Loucy (cell line): ENCODE measurements around the gene POU2F1.

Source experiments
- H2AFZ ChIP-seq: fragments of 200-600 bp; sonication (generic); 2 replicates; pipeline ENCODE4 v1.6.0; 2016; ENCODE audit warnings: antibody characterized with exemption, mild to moderate bottlenecking, low read length, moderate library complexity
- H3F3A ChIP-seq: fragments of 200-600 bp; 2 replicates; pipeline ENCODE4 v1.6.0; 2016; ENCODE audit warnings: antibody characterized with exemption, low read depth, mild to moderate bottlenecking
- H3K27me3 ChIP-seq: fragments of 200-600 bp; sonication (generic); 2 replicates; pipeline ENCODE4 v1.6.1; 2014; ENCODE audit warnings: low read length, mild to moderate bottlenecking; ENCODE audit not compliant: insufficient read depth, poor library complexity, severe bottlenecking
- H3K36me3 ChIP-seq: fragments of 200-600 bp; sonication (generic); 2 replicates; pipeline ENCODE4 v1.6.1; 2016; ENCODE audit warnings: low read length; ENCODE audit not compliant: insufficient read depth
- H3K4me1 ChIP-seq: fragments of 200-600 bp; sonication (generic); 2 replicates; pipeline ENCODE4 v1.5.1; 2014; ENCODE audit warnings: low read length, mild to moderate bottlenecking; ENCODE audit not compliant: insufficient read depth, poor library complexity, severe bottlenecking
- H3K4me2 ChIP-seq: fragments of 200-600 bp; sonication (generic); 2 replicates; pipeline ENCODE4 v1.6.0; 2014; ENCODE audit warnings: antibody characterized with exemption, low read length, low read depth, mild to moderate bottlenecking; ENCODE audit not compliant: poor library complexity, severe bottlenecking
- H3K4me3 ChIP-seq: fragments of 200-600 bp; sonication (generic); 2 replicates; pipeline ENCODE4 v1.5.1; 2014; ENCODE audit warnings: low read length, mild to moderate bottlenecking, mixed read lengths; ENCODE audit not compliant: poor library complexity, severe bottlenecking
- H3K79me2 ChIP-seq: fragments of 200-600 bp; sonication (generic); 2 replicates; pipeline ENCODE4 v1.6.1; 2014; ENCODE audit warnings: low read length; ENCODE audit not compliant: insufficient read depth
- H3K9ac ChIP-seq: fragments of 200-600 bp; sonication (generic); 2 replicates; pipeline ENCODE4 v1.6.0; 2014; ENCODE audit warnings: mild to moderate bottlenecking, low read depth, low read length, moderate library complexity; ENCODE audit not compliant: poor library complexity, severe bottlenecking
- H3K9me2 ChIP-seq: fragments of 200-600 bp; sonication (generic); replicated peaks from 2 replicates; pipeline ENCODE4 v1.6.1; 2016; ENCODE audit warnings: low read depth, low read length, mixed read lengths
- H3K9me3 ChIP-seq: fragments of 200-600 bp; sonication (generic); 2 replicates; pipeline ENCODE4 v1.6.1; 2014; ENCODE audit warnings: mild to moderate bottlenecking, antibody characterized with exemption, low read length, low read depth; ENCODE audit not compliant: insufficient read depth
- H4K20me1 ChIP-seq: fragments of 200-600 bp; sonication (generic); 2 replicates; pipeline ENCODE4 v1.6.0; 2014; ENCODE audit warnings: antibody characterized with exemption, low read length, mild to moderate bottlenecking; ENCODE audit not compliant: insufficient read depth, poor library complexity, severe bottlenecking
- CTCF ChIP-seq: fragments of 200-600 bp; sonication (generic); conservative IDR thresholded peaks from 2 replicates; pipeline ENCODE4 v1.5.1; 2014; ENCODE audit warnings: mild to moderate bottlenecking, antibody characterized with exemption, low read length
- EZH2phosphoT487 ChIP-seq: fragments of 200-600 bp; IDR thresholded peaks from 2 replicates; pipeline ENCODE4 v1.6.1; 2018; ENCODE audit warnings: antibody characterized with exemption, mild to moderate bottlenecking, moderate library complexity, borderline replicate concordance

Gene POU2F1

GRCh38 chr1:167345386-167345733 lies 124.7 kb downstream of the POU2F1 start:
- Histone ChIP-seq H3K4me3 (no peak overlapping the region), H3K4me2 (no peak overlapping the region), H4K20me1 (peaks cover 13% of the 10 kb centered on the region), H3K4me1 (no peaks in the 10 kb centered on the region), H3K36me3 (peaks cover 19% of the 10 kb centered on the region; the same call in 1 of the 2 replicates), H3F3A (no peaks in the 10 kb centered on the region), H3K9ac (no peak overlapping the region), H2AFZ (no peak overlapping the region), H3K9me3 (no peaks in the 10 kb centered on the region), H3K79me2 (peaks cover 71% of the 10 kb centered on the region), H3K9me2 (no peaks in the 10 kb centered on the region), H3K27me3 (no peaks in the 10 kb centered on the region)
- TF ChIP-seq EZH2phosphoT487 (no peak), CTCF (no peak)

- Histone ChIP-seq H3K79me2 (peaks cover 74% of the 10 kb centered on the region), H3F3A (no peaks in the 10 kb centered on the region)
Observed at GRCh38 chr1:167357305-167357704, 136.6 kb downstream of the POU2F1 start.

GRCh38 chr1:167359295-167359694 lies 138.6 kb downstream of the POU2F1 start:
- TF ChIP-seq EZH2phosphoT487 (no peak), CTCF (no peak)
- Histone ChIP-seq H3K4me2 (no peak overlapping the region), H3K27me3 (no peaks in the 10 kb centered on the region), H3K79me2 (peaks cover 84% of the 10 kb centered on the region), H4K20me1 (peaks cover 19% of the 10 kb centered on the region), H3F3A (no peaks in the 10 kb centered on the region), H3K4me1 (peaks cover 5% of the 10 kb centered on the region), H3K9ac (no peak overlapping the region), H3K4me3 (no peak overlapping the region), H3K9me2 (no peaks in the 10 kb centered on the region), H2AFZ (no peak overlapping the region), H3K36me3 (peaks cover 4% of the 10 kb centered on the region; the same call in 1 of the 2 replicates), H3K9me3 (0 out of 2 replicates have a peak, but pooled peaks cover 5% of the 10 kb centered on the region)

More at GRCh38 chr1:167357305-167357704, 136.6 kb downstream of the POU2F1 start:
- no peak overlapping the region for H3K4me2 ChIP-seq
- H3K4me1 ChIP-seq: no peaks in the 10 kb centered on the region
- H3K9me2 ChIP-seq: no peaks in the 10 kb centered on the region
- H3K36me3 ChIP-seq: peaks cover 4% of the 10 kb centered on the region; the same call in 1 of the 2 replicates
- no peaks in the 10 kb centered on the region for H3K27me3 ChIP-seq
- TF ChIP-seq EZH2phosphoT487 (no peak), CTCF (no peak)
- H4K20me1 ChIP-seq: peaks cover 9% of the 10 kb centered on the region
- H3K4me3 ChIP-seq: no peak overlapping the region
- no peak overlapping the region for H2AFZ ChIP-seq
- H3K9ac ChIP-seq: no peak overlapping the region
- H3K9me3 ChIP-seq: 0 out of 2 replicates have a peak, but pooled peaks cover 5% of the 10 kb centered on the region
